Osteocyte (in vitro differentiated cells): ENCODE results near the gene LSM4. TPM values are rescaled to one million over a fixed set of nuclear protein-coding genes. Genes with fewer than 3 reads are reported as not detected.

Experiments
- DNase-seq: peaks from one replicate; pipeline ENCODE4 v3.0.0; 2021; ENCODE audit warnings: mixed read lengths; ENCODE audit not compliant: unreplicated experiment; ENCODE audit errors: extremely low spot score
- H3K27ac Mint-ChIP-seq: one replicate; pipeline ENCODE4 v1.8.0; 2021; ENCODE audit warnings: mild to moderate bottlenecking, mixed read lengths; ENCODE audit not compliant: unreplicated experiment
- H3K27me3 Mint-ChIP-seq: one replicate; pipeline ENCODE4 v1.8.0; 2021; ENCODE audit warnings: mixed read lengths; ENCODE audit not compliant: unreplicated experiment
- H3K36me3 Mint-ChIP-seq: one replicate; pipeline ENCODE4 v1.8.0; 2021; ENCODE audit warnings: mixed read lengths; ENCODE audit not compliant: unreplicated experiment
- H3K4me1 Mint-ChIP-seq: one replicate; pipeline ENCODE4 v1.8.0; 2021; ENCODE audit warnings: mixed read lengths; ENCODE audit not compliant: unreplicated experiment
- H3K4me3 Mint-ChIP-seq: one replicate; pipeline ENCODE4 v1.8.0; 2021; ENCODE audit warnings: mild to moderate bottlenecking, moderate library complexity, mixed read lengths; ENCODE audit not compliant: unreplicated experiment
- H3K9me3 Mint-ChIP-seq: one replicate; pipeline ENCODE4 v1.8.0; 2021; ENCODE audit warnings: mixed read lengths; ENCODE audit not compliant: unreplicated experiment
- CTCF ChIP-seq: fragments of 200-600 bp; sonication (generic); IDR thresholded peaks from 2 replicates; pipeline ENCODE4 v1.5.0; 2021; ENCODE audit warnings: antibody characterized with exemption, mild to moderate bottlenecking, moderate library complexity
- total RNA-seq: library from RNA; stranded (reverse); gene quantifications from 2 replicates; pipeline ENCODE4 v1.2.1, GENCODE V29; 2021

LSM4 gene
- total RNA-seq, 1 donor from 2014 or later = 92.1 TPM

- Mint-ChIP-seq H3K36me3 (no peaks in the 10 kb centered on the region), H3K27ac (peak overlapping the region; percentile 96), H3K4me1 (peaks cover 53% of the 10 kb centered on the region), H3K9me3 (no peaks in the 10 kb centered on the region), H3K27me3 (no peaks in the 10 kb centered on the region), H3K4me3 (peak overlapping the region; percentile 77)
- no peak for TF ChIP-seq CTCF
- no peak for DNase-seq
Measured at GRCh38 chr19:18292810-18293641, 29.9 kb downstream of the LSM4 start.

- Mint-ChIP-seq H3K27ac (peak overlapping the region; percentile 96), H3K9me3 (no peaks in the 10 kb centered on the region)
Measured at GRCh38 chr19:18292462-18292809, 30.4 kb downstream of the LSM4 start.

GRCh38 chr19:18291590-18292461, 31.1 kb downstream of the LSM4 start:
- Mint-ChIP-seq H3K27ac (peak overlapping the region; percentile 96), H3K27me3 (no peaks in the 10 kb centered on the region), H3K9me3 (no peaks in the 10 kb centered on the region), H3K4me1 (peaks cover 59% of the 10 kb centered on the region), H3K36me3 (no peaks in the 10 kb centered on the region), H3K4me3 (peak overlapping the region; percentile 77)
- DNase-seq = no peak
- TF ChIP-seq CTCF = no peak

More at GRCh38 chr19:18292462-18292809, 30.4 kb downstream of the LSM4 start:
- no peak for DNase-seq
- Mint-ChIP-seq H3K27me3 (no peaks in the 10 kb centered on the region), H3K4me3 (peak overlapping the region; percentile 77), H3K4me1 (peaks cover 57% of the 10 kb centered on the region), H3K36me3 (no peaks in the 10 kb centered on the region)
- TF ChIP-seq CTCF = no peak

GRCh38 chr19:18291019-18291524, 31.8 kb downstream of the LSM4 start:
- no peak for TF ChIP-seq CTCF
- Mint-ChIP-seq H3K27ac (peak overlapping the region; percentile 73), H3K36me3 (no peaks in the 10 kb centered on the region), H3K4me3 (peak overlapping the region; percentile 35), H3K4me1 (peaks cover 64% of the 10 kb centered on the region), H3K9me3 (no peaks in the 10 kb centered on the region), H3K27me3 (no peaks in the 10 kb centered on the region)
- no peak for DNase-seq
